ENCODE measurements around the gene ITGB5.

GRCh38 chr3:124823648-124824047, 63.5 kb downstream of the ITGB5 start:
- TF ChIP-seq POLR2A (IDR thresholded peaks at IDR 0.05; ENCODE audit: low read length): no peak
- TF ChIP-seq GATA1 (IDR thresholded peaks at IDR 0.05; ENCODE audit: low read depth, low read length): no peak
